ENCODE measurements around the gene ADAT3.

DNA sequence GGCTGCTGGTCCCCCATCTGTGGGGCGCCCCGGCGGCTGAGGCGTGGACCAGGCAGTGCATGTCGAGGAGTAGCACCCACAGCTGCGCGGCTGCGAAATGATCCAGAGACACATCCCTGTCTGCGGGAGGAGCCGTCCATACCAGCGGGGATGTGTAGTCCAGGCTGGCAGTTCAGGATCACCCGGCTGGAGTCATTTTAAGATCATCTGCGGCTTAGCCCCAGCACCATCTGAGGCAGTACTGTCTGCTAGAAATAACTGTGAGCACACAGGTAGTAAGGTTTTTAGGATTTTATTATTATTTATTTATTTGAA lies 3.1 kb downstream of the ADAT3 start:
- TF ChIP-seq, protein P1, sequence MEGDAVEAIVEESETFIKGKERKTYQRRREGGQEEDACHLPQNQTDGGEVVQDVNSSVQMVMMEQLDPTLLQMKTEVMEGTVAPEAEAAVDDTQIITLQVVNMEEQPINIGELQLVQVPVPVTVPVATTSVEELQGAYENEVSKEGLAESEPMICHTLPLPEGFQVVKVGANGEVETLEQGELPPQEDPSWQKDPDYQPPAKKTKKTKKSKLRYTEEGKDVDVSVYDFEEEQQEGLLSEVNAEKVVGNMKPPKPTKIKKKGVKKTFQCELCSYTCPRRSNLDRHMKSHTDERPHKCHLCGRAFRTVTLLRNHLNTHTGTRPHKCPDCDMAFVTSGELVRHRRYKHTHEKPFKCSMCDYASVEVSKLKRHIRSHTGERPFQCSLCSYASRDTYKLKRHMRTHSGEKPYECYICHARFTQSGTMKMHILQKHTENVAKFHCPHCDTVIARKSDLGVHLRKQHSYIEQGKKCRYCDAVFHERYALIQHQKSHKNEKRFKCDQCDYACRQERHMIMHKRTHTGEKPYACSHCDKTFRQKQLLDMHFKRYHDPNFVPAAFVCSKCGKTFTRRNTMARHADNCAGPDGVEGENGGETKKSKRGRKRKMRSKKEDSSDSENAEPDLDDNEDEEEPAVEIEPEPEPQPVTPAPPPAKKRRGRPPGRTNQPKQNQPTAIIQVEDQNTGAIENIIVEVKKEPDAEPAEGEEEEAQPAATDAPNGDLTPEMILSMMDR (IDR thresholded peaks at IDR 0.05; ENCODE audit: low read depth, low read length, missing input control) = no peak
- no peak for TF ChIP-seq TAF1 (conservative IDR thresholded peaks at IDR 0.05)
- TF ChIP-seq GABPA (IDR thresholded peaks at IDR 0.05 in 1 of 2, conservative IDR thresholded peaks at IDR 0.05 in 1 of 2) = no peak
- no peak for TF ChIP-seq RAD21 (IDR thresholded peaks at IDR 0.05)
- TF ChIP-seq YY1 (IDR thresholded peaks at IDR 0.05) = no peak
- TF ChIP-seq, protein P2, sequence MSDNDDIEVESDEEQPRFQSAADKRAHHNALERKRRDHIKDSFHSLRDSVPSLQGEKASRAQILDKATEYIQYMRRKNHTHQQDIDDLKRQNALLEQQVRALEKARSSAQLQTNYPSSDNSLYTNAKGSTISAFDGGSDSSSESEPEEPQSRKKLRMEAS (IDR thresholded peaks at IDR 0.05) = no peak
- TF ChIP-seq NR2F2 (IDR thresholded peaks at IDR 0.05) = no peak
- no peak for TF ChIP-seq SP1 (IDR thresholded peaks at IDR 0.05)
- TF ChIP-seq, protein P3, sequence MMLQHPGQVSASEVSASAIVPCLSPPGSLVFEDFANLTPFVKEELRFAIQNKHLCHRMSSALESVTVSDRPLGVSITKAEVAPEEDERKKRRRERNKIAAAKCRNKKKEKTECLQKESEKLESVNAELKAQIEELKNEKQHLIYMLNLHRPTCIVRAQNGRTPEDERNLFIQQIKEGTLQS (IDR thresholded peaks at IDR 0.05) = no peak
- TF ChIP-seq HNF4A (conservative IDR thresholded peaks at IDR 0.05) = no peak
- TF ChIP-seq, protein P4, sequence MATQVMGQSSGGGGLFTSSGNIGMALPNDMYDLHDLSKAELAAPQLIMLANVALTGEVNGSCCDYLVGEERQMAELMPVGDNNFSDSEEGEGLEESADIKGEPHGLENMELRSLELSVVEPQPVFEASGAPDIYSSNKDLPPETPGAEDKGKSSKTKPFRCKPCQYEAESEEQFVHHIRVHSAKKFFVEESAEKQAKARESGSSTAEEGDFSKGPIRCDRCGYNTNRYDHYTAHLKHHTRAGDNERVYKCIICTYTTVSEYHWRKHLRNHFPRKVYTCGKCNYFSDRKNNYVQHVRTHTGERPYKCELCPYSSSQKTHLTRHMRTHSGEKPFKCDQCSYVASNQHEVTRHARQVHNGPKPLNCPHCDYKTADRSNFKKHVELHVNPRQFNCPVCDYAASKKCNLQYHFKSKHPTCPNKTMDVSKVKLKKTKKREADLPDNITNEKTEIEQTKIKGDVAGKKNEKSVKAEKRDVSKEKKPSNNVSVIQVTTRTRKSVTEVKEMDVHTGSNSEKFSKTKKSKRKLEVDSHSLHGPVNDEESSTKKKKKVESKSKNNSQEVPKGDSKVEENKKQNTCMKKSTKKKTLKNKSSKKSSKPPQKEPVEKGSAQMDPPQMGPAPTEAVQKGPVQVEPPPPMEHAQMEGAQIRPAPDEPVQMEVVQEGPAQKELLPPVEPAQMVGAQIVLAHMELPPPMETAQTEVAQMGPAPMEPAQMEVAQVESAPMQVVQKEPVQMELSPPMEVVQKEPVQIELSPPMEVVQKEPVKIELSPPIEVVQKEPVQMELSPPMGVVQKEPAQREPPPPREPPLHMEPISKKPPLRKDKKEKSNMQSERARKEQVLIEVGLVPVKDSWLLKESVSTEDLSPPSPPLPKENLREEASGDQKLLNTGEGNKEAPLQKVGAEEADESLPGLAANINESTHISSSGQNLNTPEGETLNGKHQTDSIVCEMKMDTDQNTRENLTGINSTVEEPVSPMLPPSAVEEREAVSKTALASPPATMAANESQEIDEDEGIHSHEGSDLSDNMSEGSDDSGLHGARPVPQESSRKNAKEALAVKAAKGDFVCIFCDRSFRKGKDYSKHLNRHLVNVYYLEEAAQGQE (IDR thresholded peaks at IDR 0.05) = no peak
- no peak for TF ChIP-seq JUND (IDR thresholded peaks at IDR 0.05)
- TF ChIP-seq FOXA1 (IDR thresholded peaks at IDR 0.05) = no peak
